Smooth muscle cell (in vitro differentiated cells): ENCODE measurements around the gene GRK5. TPM values are rescaled to one million over a fixed set of nuclear protein-coding genes. Genes with fewer than 3 reads are reported as not detected.

Source experiments
- DNase-seq: peaks from one replicate; lab custom pipeline; 2025; ENCODE audit not compliant: unreplicated experiment; lab: John Stamatoyannopoulos, UW
- H2AFZ ChIP-seq: fragments of 200-600 bp; sonication (generic); 2 replicates; pipeline ENCODE4 v1.6.0; 2016; ENCODE audit warnings: antibody characterized with exemption, low read depth, mild to moderate bottlenecking
- H3F3A ChIP-seq: fragments of 200-600 bp; sonication (generic); 2 replicates; pipeline ENCODE4 v1.6.0; 2017; ENCODE audit warnings: antibody characterized with exemption, low read depth
- H3K27ac ChIP-seq: fragments of 200-600 bp; sonication (generic); 2 replicates; pipeline ENCODE4 v1.5.1; 2016; ENCODE audit warnings: low read depth, mild to moderate bottlenecking
- H3K27me3 ChIP-seq: fragments of 200-600 bp; sonication (generic); 2 replicates; pipeline ENCODE4 v1.6.1; 2016; ENCODE audit warnings: low read depth, mild to moderate bottlenecking
- H3K36me3 ChIP-seq: fragments of 200-600 bp; sonication (generic); 2 replicates; pipeline ENCODE4 v1.5.1; 2016; ENCODE audit warnings: low read depth
- H3K4me1 ChIP-seq: fragments of 200-600 bp; sonication (generic); 2 replicates; pipeline ENCODE4 v1.5.1; 2016; ENCODE audit warnings: low read depth
- H3K4me2 ChIP-seq: fragments of 200-600 bp; sonication (generic); 2 replicates; pipeline ENCODE4 v1.6.0; 2016; ENCODE audit warnings: mild to moderate bottlenecking
- H3K4me3 ChIP-seq: fragments of 200-600 bp; sonication (generic); 2 replicates; pipeline ENCODE4 v1.5.1; 2016; ENCODE audit warnings: mild to moderate bottlenecking
- H3K79me2 ChIP-seq: fragments of 200-600 bp; sonication (generic); 2 replicates; pipeline ENCODE4 v1.6.0; 2016; ENCODE audit warnings: low read depth, mild to moderate bottlenecking
- H3K9ac ChIP-seq: fragments of 200-600 bp; sonication (generic); 2 replicates; pipeline ENCODE4 v1.6.0; 2016; ENCODE audit warnings: low read depth
- H3K9me3 ChIP-seq: fragments of 200-600 bp; sonication (generic); replicated peaks from 2 replicates; pipeline ENCODE4 v1.5.1; 2016; ENCODE audit warnings: low read depth
- H4K20me1 ChIP-seq: fragments of 200-600 bp; sonication (generic); 2 replicates; pipeline ENCODE4 v1.6.0; 2016; ENCODE audit warnings: low read depth
- WGBS: methylation state at CpG from one replicate; pipeline ENCODE4 v1.1.7; 2016; ENCODE audit warnings: low lambda C conversion rate; 5-methylcytosine and 5-hydroxymethylcytosine counted together
- polyA plus RNA-seq: library from polyadenylated mRNA; unstranded; fragments of >200 nt; fragmentation: Nextera tagmentation; extraction: Ambion mirVana; gene quantifications from 2 replicates; pipeline ENCODE4 v1.2.1, GENCODE V29; 2016
- total RNA-seq: library from RNA; depleted of rRNA; stranded (reverse); fragments of >200 nt; gene quantifications from 2 replicates; pipeline ENCODE4 v1.2.3, GENCODE V29; 2014
- TF ChIP-seq, protein P1 (sequence below): fragments of 200-600 bp; sonication (generic); IDR thresholded peaks from 2 replicates; pipeline ENCODE4 v1.5.1; 2017; ENCODE audit warnings: borderline replicate concordance, mild to moderate bottlenecking, antibody characterized with exemption; ENCODE audit not compliant: insufficient read depth, poor library complexity, severe bottlenecking

Gene GRK5
- total and polyA plus RNA-seq, 2 experiments from 2014 or later: 4.4 to 5.2 TPM

DNA sequence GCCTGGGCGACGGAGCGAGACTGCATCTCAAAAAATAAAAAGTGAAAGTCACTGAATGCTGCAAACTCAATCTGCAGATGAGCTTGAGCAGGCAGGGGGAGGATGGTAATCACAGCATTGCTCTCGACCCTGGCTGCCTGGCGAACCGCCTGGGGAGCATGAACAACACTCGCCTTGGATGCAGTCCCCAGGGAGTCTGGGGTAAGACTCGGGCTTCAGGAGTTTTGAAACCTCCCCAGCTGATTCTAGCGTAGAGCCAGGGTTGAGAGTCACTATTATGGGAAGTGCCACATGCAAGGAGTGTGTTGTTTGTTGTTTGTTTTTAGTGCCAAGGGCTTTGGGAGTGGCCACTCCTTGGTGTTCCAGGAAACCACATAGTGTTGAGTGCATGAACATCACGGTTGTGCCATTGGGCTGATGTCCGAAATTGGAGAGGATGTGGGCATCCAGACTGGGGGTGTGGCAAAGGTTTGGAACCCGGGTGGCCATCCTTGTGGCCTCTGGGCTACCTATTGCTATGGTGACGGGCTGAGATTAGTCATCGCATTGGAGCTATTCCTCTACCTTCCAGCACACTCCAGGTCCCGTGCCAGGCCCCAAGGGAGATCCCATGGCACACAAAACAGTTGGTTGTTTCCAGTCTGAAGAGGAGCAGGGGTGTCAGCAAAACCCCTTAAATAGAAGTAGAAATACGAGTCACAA, 242.5 kb downstream of the GRK5 start:
- Histone ChIP-seq H2AFZ (no peak overlapping the region), H3K27me3 (no peaks in the 10 kb centered on the region), H3K79me2 (no peaks in the 10 kb centered on the region), H3K9me3 (no peaks in the 10 kb centered on the region), H4K20me1 (no peaks in the 10 kb centered on the region), H3K27ac (no peak overlapping the region), H3K4me1 (no peaks in the 10 kb centered on the region), H3K4me2 (no peak overlapping the region), H3K9ac (no peak overlapping the region), H3K4me3 (no peak overlapping the region), H3K36me3 (no peaks in the 10 kb centered on the region), H3F3A (no peaks in the 10 kb centered on the region)
- TF ChIP-seq, protein P1, sequence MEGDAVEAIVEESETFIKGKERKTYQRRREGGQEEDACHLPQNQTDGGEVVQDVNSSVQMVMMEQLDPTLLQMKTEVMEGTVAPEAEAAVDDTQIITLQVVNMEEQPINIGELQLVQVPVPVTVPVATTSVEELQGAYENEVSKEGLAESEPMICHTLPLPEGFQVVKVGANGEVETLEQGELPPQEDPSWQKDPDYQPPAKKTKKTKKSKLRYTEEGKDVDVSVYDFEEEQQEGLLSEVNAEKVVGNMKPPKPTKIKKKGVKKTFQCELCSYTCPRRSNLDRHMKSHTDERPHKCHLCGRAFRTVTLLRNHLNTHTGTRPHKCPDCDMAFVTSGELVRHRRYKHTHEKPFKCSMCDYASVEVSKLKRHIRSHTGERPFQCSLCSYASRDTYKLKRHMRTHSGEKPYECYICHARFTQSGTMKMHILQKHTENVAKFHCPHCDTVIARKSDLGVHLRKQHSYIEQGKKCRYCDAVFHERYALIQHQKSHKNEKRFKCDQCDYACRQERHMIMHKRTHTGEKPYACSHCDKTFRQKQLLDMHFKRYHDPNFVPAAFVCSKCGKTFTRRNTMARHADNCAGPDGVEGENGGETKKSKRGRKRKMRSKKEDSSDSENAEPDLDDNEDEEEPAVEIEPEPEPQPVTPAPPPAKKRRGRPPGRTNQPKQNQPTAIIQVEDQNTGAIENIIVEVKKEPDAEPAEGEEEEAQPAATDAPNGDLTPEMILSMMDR: no peak
- WGBS: 89% methylated on average over 16 of the region's 16 CpGs
- no peak for DNase-seq

DNA sequence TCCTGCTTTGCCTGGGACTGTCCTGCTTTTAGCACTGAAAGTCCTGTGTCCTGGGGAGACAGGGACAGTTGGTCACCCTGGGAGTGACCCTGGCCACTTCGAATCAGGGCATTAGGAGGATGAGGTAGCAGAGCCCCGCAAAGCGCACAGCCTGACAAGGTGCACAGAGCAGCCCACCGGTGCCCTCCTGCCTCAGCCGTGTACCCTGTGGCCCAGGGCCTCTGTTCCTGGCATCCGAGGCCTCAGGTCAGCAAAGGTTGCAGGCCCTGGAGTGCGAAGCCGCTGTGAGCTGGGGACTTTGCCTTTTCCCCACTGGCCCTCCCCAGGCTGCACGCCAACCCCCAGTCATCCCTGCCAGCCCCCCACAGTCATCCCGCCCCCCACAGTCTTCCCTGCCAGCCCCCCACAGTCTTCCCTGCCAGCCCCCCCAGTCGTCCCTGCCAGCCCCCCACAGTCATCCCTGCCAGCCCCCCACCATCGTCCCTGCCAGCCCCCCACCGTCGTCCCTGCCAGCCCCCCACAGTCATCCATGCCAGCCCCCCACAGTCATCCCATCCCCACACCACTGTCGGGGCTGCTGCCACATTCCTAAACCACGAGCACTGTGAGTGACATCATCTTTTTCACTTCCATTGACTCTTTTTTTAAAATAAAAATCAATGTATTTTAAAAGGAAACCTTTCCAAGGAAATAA, 243.4 kb downstream of the GRK5 start:
- Histone ChIP-seq H4K20me1 (no peaks in the 10 kb centered on the region), H3K4me3 (no peak overlapping the region), H3K4me1 (no peaks in the 10 kb centered on the region), H3K36me3 (no peaks in the 10 kb centered on the region), H2AFZ (no peak overlapping the region), H3K4me2 (no peak overlapping the region), H3K9ac (no peak overlapping the region), H3F3A (no peaks in the 10 kb centered on the region), H3K27me3 (no peaks in the 10 kb centered on the region), H3K27ac (no peak overlapping the region), H3K9me3 (no peaks in the 10 kb centered on the region), H3K79me2 (no peaks in the 10 kb centered on the region)
- TF ChIP-seq, protein P1: no peak
- DNase-seq: no peak
- whole genome bisulfite sequencing: 78% methylated on average over 8 of the region's 16 CpGs

DNA sequence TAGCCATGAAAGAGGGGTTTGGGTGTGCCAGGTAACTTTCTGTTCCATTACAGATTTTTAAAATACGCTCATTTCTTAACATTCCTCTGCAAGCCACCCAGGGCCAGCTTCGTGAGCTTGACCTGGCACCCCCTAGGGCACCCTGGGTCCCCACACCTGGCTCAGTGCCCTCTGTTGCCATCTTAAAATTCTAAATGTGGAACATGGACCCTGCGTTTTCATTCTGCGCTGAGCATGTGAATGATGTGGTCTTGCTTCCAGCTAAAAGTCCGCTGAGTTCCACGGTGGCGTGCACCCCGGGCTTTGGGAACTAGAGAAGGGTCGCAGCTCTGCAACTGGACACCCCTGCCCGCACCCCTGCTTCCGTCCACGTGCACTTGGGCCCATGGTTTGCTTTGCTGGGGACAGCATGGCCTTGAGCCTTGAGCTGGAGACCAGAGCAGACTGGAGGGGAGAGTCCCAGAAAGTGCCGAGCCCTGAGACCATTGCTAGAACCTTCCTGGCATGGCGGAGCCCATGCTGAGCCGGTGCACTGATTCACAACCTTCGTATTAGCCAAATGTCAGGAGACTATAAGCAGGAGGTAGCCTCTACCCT, 244.0 kb downstream of the GRK5 start:
- Histone ChIP-seq H3F3A (no peaks in the 10 kb centered on the region), H4K20me1 (no peaks in the 10 kb centered on the region), H3K36me3 (no peaks in the 10 kb centered on the region), H3K4me3 (no peak overlapping the region), H3K4me1 (no peaks in the 10 kb centered on the region), H3K27ac (no peak overlapping the region), H3K9me3 (no peaks in the 10 kb centered on the region), H3K9ac (no peak overlapping the region), H2AFZ (no peak overlapping the region), H3K27me3 (no peaks in the 10 kb centered on the region), H3K4me2 (no peak overlapping the region), H3K79me2 (no peaks in the 10 kb centered on the region)
- DNase-seq: no peak
- 94% methylated on average over 16 of the region's 16 CpGs for WGBS
- TF ChIP-seq, protein P1: no peak
